Pons (tissue), 1 donor: ENCODE results near the gene PAX3.

Source experiments
- DNase-seq: peaks from one replicate; pipeline ENCODE4 v3.0.0-alpha.2; 2016; ENCODE audit warnings: low spot score

The PAX3 gene

GRCh38 chr2:222270396-222270795 lies 28.4 kb downstream of the PAX3 start:
- DNase-seq, result peak; percentile 24

- DNase-seq, result no peak
Observed at GRCh38 chr2:222269132-222269531, 29.7 kb downstream of the PAX3 start.

- no peak for DNase-seq
Observed at GRCh38 chr2:222268311-222268990, 30.3 kb downstream of the PAX3 start.

- DNase-seq, result no peak
Observed at GRCh38 chr2:222264791-222265320, 33.9 kb downstream of the PAX3 start.

- DNase-seq, result no peak
Observed at GRCh38 chr2:222261504-222261903, 37.3 kb downstream of the PAX3 start.

- no peak for DNase-seq
Observed at GRCh38 chr2:222257645-222258044, 41.2 kb downstream of the PAX3 start.

GRCh38 chr2:222256250-222256649 lies 42.5 kb downstream of the PAX3 start:
- no peak for DNase-seq

- no peak for DNase-seq
Observed at GRCh38 chr2:222255090-222255489, 43.7 kb downstream of the PAX3 start.

GRCh38 chr2:222250313-222250712 lies 48.5 kb downstream of the PAX3 start:
- DNase-seq, result no peak

- DNase-seq, result no peak
Observed at GRCh38 chr2:222249444-222249843, 49.4 kb downstream of the PAX3 start.

- DNase-seq, result no peak
Observed at GRCh38 chr2:222248818-222249217, 50.0 kb downstream of the PAX3 start.

GRCh38 chr2:222248256-222248655 lies 50.5 kb downstream of the PAX3 start:
- no peak for DNase-seq

- no peak for DNase-seq
Observed at GRCh38 chr2:222242532-222242931, 56.3 kb downstream of the PAX3 start.

- no peak for DNase-seq
Observed at GRCh38 chr2:222241128-222241870, 57.5 kb downstream of the PAX3 start.

- DNase-seq, result no peak
Observed at GRCh38 chr2:222240676-222241049, 58.1 kb downstream of the PAX3 start.

- no peak for DNase-seq
Observed at GRCh38 chr2:222239945-222240675, 58.7 kb downstream of the PAX3 start.

- DNase-seq, result no peak
Observed at GRCh38 chr2:222239091-222239490, 59.7 kb downstream of the PAX3 start.

GRCh38 chr2:222238072-222238471 lies 60.7 kb downstream of the PAX3 start:
- DNase-seq, result no peak

- DNase-seq, result no peak
Observed at GRCh38 chr2:222232839-222233238, 66.0 kb downstream of the PAX3 start.

- no peak for DNase-seq
Observed at GRCh38 chr2:222232372-222232771, 66.4 kb downstream of the PAX3 start.

- peak; percentile 14 for DNase-seq
Observed at GRCh38 chr2:222228054-222228453, 70.7 kb downstream of the PAX3 start.

- no peak for DNase-seq
Observed at GRCh38 chr2:222218786-222219185, 80.0 kb downstream of the PAX3 start.

- no peak for DNase-seq
Observed at GRCh38 chr2:222217712-222218111, 81.1 kb downstream of the PAX3 start.
